T1000 (cell line): ENCODE data around the gene SPON1.

Experiments used
- DNase-seq: peaks from one replicate; lab custom pipeline; 2025; ENCODE audit warnings: mixed read lengths; lab: John Stamatoyannopoulos, UW

SPON1 gene

DNA sequence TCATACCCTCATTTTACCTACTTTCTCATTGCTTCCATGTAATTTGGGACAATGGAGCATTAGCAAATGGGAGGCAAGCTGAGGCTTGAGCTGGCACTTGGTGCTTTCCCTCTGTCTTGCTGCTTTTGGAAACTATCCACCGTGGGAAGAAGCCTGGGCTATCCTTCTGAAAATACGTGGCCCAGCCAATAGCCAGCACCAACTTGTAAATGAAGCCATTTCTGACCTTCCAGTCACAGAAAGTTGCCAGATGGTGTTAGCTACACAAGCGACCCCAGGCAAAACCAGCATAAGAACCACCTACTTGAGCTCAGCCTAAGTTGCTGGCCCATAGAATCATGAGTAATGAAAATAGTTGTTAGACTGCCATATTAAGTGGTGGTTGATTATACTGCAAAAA lies 18.5 kb upstream of the SPON1 start:
- DNase-seq: no peak

DNA sequence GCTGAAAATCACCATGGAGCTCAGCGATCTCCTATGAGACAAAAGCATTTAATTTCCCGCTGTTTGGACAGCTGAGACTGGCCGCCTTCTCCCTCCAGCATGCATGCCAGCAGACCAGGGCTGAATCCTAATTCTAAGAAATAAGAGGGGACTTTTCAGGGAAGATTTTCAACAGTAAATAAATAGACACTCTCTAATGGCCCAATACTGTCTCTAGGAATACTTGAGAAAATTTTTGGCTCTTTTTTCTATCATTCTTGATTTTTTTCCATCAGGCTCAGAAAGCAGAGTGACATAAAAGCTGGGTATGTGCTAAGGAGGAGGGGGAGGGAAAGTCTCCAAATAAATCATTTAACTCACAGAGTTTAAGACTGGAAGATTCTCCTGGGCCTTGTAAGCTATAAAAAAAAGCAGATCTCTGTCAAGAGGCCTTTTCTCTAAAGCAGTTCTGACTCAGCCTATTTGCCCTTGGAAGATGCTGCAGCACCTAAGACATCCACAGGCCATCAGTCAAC lies 17.6 kb upstream of the SPON1 start:
- DNase-seq: no peak

- no peak for DNase-seq
Observed at GRCh38 chr11:13947379-13947778, 15.1 kb upstream of the SPON1 start.

DNA sequence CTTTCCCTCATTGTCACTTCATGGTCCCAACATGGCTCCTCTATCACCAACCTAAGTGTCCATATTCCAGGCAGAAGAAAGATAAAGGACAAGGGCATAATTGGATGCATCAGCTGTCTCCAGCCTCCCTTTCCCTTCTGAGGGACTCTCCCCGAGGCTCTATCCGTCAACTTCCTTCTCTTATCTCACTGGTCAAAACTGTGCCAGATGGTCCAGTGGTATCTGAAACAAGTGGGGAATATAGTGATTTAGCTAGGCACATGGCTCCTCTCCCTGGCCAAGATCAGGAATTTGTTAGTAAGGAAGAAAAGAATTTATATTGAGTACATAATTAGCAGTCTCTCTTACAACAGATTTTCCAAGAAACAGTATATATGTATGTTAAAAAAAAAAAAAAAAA lies 12.6 kb upstream of the SPON1 start:
- DNase-seq: no peak

GRCh38 chr11:13952221-13952620 lies 10.3 kb upstream of the SPON1 start:
- no peak for DNase-seq

DNA sequence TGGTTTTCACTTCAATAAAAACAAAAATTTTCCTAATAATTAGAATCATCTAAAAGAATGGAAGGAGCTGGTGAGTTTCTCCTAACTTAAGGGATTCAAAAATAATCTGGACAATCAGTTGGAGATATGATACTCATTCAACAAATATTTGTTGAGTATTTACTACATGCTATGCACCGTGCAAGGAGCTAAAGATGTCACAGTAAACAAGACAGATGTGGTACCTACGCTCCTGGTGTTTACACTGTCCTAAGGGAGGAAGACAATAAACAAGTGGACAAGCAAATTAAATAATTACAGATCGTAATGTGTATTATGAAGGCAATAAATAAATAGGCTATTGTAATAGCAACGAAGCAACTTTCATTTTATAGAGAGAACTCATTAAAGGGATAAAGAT lies 9.9 kb upstream of the SPON1 start:
- no peak for DNase-seq

- DNase-seq: no peak
Observed at GRCh38 chr11:13954591-13954990, 7.9 kb upstream of the SPON1 start.

- no peak for DNase-seq
Observed at GRCh38 chr11:13955971-13956421, 6.5 kb upstream of the SPON1 start.

DNA sequence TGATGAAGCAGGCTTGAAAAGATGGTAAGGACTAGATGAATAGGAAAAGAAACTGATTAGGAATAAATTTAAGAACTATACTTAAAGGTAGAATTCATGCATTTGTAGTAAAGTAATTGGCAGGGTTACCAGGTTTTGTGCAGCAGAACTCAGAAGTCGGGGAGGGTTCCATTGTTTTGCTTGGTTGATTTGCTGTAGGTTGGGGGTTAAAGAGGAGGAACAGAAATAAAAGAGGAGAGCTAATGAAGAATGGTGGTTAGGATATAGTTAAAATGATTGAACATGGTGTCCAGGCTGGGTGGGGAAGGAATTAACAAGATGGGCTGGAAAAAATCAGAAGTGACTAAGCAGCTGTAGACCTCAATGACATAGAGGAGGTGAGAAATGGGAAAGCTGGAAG lies 5.5 kb upstream of the SPON1 start:
- no peak for DNase-seq

DNA sequence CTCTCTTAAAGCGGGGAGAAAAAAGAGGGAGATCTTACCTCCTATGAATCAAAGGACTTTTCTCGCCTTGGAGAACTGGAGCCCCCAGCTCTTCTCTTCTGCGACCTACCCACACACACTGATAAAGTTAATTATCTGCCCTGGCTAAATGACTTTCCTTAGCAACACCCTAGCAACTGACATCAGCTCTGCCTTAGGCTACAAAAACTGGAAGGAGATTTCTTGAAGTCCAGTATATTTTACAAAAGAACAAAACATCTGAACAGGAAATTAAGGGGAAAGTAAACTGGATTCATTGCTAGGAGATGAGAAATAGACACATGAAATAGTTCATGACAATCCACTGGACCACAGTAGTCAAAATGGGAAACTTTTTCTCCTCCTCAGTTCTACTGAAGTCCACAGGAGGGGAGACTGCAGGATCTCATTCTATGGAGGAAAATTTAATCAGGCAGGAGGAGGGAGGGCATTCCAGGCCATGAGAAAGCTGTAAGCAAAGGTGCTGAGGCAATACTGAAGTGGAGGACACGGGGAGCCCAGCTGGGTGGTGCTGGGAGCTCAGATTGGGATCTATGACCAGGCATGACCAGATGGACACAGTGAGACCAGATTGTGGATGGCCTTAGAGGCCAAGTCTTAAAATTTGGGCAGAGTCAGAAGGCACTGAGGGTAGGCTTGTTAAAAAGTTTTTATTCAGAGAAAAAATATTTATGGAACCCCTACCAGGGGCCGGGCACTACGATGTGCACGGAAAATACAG lies 3.7 kb upstream of the SPON1 start:
- no peak for DNase-seq

- DNase-seq: no peak
Observed at GRCh38 chr11:13962198-13962561, 343 bp upstream of the SPON1 start.

DNA sequence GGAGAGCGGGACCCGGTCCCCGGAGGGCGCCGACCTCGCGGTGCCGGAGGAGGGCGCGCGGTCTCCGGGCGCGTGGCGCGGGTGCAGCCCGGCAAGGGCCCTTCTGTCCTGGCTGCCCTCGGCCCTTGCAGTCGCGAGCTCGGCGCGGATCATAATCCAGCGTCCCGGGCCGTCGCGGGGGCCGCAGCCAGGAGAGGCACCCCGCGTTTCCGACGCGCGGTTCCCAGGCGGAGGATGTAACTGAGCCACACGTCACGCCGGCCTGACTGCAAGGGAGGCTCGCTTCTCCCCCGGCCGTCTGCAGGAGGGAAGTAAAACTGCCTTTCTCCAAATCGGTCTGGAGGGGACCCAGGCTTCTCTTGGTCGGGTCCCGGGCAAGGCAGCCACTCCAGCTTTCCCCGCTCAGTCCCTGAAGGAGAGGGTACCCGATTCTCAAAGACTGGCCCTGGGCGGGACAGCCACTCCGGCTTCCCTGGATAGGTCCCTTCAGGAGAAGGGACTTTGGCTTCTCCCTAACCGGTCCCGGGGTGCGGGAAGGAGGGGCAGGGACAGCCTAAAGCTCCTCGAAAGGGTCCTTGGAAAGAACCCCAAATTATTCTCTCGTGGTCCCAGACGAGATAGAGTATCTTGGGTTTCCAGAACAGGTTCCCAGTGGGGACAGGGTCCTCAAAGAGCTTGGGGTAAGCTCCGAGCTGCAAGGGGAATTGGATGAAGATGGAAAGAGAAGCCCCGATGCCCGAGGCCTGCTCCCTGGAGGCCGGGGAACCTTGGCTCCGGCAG lies 836 bp downstream of the SPON1 start:
- DNase-seq: no peak

GRCh38 chr11:13963949-13964770 lies 1.6 kb downstream of the SPON1 start:
- no peak for DNase-seq

DNA sequence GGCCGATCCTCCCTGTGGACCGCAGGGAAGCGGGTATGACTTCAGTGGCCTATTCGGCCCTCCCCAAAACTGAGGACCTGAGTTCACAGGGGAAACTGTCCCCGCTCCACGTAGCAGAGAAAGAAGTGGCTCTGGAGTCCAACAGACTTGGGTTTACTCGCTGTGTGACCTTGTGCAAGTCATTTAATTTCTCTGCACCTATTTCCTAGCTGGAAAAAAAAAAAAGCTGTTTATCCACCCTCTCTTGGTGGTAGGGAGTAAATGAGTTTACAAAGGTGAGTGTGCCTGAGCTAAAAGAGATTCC lies 2.2 kb downstream of the SPON1 start:
- no peak for DNase-seq

DNA sequence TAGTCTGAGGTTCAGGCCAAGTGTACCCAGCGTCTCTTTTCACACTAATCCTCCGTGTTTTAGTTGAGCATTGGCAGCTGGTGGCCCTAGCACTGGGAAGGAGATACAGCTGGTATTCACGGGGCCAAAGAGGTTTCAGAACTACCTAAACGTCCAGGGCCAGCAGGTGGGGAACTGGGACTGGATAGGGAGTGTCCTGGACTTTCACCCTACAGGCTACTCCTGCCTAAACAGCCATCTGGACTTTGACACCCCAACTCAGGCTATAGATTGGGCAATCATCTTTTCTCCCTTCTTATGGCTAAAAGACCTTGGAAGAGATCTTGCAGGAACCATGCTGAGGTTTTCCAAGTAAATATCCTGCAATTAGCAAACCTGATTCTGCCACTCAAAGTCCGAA lies 2.8 kb downstream of the SPON1 start:
- DNase-seq: no peak

GRCh38 chr11:13966013-13966412 lies 3.5 kb downstream of the SPON1 start:
- no peak for DNase-seq

DNA sequence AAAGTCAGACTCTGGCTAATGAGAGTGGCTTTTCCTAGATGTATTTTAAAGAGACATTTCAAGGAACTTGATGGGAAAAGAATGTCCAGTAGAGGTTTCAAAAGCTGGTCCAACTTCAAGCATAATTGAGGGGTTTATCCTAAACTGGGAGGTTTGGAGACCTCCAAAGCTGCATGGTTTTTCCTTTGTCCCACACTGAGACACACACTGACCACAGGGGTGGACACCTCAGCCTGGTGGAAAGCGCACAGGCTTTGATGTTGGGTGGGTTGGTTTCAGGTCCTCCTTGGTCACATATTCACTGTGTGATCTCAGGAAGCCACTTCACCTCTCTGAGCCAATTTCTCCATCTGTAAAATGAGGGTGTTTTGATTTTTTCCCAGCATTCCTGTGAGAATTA lies 4.0 kb downstream of the SPON1 start:
- no peak for DNase-seq

DNA sequence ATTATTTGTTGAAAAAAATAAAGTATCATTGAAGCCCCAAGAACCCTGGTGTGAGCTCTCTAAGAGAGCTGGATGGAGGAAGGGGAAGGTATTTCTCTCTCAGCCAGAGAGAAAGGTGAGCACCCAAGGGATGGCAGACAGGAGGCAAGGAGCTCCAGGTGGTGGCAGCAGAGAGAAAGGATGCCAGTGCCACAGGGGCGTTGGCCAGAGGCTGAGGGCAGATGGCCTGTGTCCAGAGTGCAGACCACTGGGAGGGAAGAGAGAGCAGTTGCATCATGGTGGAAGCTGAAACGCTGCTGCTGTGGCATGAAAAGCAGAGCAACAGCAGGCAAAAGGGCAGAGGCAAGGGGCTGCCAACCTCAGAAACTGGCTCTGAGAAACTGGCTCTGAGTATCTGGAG lies 8.5 kb downstream of the SPON1 start:
- DNase-seq: no peak

DNA sequence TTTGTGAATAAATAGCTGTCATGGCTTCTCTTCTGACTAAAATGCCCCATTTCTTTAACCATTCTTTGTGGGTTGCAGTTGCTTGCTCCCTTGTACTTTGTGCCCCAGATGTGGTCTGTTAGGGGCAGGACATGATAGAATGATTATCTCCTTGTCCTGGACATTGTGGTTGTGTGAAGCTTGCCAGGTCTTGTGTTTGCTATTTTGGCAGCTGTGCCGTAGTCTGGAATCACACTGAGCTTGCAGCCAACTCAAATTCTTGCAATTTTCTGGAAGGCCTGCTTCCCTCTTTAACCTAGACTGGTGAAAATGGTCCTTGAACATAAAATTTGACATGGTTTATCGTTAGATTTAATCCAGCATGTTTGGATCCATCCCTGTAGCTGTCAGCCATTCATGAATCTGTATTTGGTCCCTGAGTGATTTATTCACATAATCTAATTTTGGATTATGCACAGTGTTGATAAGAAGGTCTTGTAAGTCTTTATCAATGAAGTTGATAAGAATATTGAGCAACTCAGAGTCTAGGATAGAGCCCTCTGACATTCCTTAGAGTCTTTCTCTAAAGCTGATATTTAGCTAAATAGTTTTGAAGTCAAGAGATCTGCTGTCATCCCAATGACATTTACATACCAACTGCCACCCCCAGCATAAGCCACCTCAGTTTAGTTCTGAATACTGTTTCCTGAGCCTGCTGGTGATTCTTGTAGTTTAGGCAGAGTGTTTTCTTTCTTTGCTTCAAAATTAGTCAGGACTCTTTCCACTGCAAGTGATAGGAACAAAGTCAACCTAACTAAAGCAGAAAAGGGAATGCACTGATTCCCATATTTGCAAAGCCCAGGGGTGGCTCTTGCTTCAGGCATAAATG lies 9.8 kb downstream of the SPON1 start:
- no peak for DNase-seq

DNA sequence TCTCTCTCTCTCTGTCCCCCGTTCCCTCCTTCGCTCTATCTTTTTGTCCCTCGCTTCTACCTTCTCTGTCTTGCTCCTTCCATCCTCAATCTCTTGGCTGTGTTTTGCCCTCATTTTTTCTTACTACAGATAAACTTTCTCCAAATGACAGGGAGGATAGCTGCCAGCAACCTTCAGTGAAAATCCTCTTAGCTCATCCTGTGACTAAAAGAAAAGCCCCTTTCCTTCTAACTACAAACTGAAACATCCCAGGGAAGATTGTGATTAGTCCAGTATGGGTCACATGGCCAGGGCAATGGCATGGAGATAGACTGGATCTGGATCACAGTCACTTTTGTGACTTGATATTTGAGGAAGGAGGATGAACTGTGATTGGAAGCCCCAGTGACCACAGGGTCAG lies 10.4 kb downstream of the SPON1 start:
- DNase-seq: no peak

GRCh38 chr11:13974631-13975030 lies 12.1 kb downstream of the SPON1 start:
- DNase-seq: no peak
